HG03108 (cell line): ENCODE data around the gene PID1.
"Not testable (repeated sequence)": the region's sequence is repeated elsewhere in the genome, so short reads cannot be mapped to it uniquely, and the experiment has no call there.

ENCODE experiments used
- ATAC-seq: cut with Tn5 transposase; IDR thresholded peaks from one replicate; pipeline ENCODE4 v1.9.1; 2021; ENCODE audit warnings: moderate library complexity; ENCODE audit not compliant: unreplicated experiment

PID1 gene

DNA sequence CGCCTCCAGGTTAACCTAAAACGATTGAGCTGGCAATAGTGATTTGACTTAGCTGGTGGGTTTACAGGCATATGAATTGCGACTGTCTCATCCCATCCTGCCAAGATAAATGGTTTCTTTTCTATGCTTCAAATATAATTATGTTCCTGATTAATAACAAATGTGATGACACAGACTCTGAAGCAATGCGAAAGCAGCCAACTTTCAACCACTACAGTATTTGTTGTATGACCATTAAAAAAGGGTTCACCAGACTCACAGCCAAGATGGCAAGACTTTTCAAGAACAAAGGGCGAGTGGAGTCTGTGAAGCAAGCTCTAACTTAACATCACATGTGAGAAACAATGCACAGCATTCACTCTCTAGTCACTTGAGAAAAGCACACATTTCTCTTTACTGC lies 186.6 kb downstream of the PID1 start:
- no peak for ATAC-seq

DNA sequence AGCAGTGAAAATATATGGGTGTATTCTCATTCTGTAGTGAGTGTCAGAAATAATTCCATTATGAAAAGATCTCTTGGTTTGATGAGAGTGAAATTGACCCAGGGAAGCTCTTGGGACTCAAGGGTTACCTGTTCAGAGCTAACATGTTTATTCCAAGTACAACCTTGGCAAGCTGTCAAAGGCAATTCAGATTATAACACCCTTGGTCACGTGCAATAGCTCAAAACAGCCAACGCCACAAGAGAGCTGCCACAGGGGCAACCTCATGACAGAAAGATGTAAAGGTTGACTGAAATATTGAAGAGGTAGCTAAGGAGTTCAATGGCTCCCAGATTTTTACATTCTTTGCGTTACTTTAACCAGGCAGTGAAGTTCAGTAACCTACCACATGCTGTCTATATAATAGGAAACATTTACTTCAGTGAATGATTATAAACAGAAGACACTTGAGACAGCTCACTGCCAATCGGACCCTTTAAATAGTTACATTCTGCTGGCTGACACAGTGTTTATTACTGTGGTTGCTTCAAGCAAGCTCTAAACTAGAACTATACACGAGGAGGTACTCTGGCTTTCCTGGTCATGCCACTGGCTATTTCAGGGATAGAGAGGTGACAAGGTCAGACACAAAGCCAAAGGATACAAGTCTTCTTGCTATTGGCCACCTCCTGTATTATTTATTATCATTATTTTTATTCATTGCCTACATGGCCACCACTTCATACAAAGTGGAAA lies 187.3 kb downstream of the PID1 start:
- no peak for ATAC-seq

DNA sequence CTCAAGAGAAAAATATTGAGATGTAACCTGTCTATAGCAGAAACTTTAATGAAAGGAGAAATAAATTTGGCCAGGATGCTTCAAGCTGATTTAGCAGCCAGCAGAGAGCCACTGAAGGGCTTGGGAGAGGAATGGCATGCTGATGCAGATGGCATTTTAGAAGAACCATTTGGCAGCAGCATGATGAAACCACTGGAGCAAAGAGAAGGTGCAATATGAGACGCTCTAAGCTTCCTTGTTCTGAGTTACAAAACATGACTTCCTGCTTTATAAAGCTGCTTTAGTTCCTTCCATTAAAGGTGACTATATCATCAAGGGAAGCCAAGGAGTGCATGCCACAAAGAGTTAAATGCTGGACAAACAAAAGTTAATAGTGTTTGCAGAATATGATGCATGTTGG lies 189.7 kb downstream of the PID1 start:
- no peak for ATAC-seq

DNA sequence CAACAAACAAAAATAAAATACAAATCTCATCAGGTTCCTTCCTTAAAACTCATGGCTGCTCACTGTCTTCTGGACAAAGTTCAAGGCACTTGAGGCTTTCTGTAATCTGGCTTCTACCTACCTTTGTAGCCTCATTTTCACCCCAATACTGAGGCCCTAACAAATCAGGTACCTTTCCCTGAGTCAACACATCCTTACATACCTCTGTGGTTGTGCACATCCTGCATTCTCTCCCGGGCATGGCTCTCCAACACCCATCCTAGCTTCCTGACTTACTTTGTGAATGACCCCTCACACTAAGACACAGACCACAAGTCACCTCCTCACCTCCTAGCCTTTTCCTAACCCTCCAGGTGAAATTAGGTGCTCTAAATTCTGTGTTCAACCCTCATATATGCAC lies 190.9 kb downstream of the PID1 start:
- no peak for ATAC-seq

DNA sequence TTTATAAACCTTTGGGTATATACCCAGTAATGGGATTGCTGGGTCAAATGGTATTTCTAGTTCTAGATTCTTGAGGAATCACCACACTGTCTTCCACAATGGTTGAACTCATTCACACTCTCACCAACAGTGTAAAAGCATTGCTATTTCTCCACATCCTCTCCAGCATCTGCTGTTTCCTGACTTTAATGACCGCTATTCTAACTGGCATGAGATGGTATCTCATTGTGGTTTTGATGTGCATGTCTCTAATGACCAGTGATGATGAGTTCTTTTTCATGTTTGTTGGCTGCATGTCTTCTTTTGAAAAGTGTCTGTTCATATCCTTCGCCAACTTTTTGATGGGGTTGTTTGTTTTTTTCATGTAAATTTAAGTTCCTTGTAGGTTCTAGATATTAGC lies 194.2 kb downstream of the PID1 start:
- ATAC-seq: not testable (repeated sequence)

DNA sequence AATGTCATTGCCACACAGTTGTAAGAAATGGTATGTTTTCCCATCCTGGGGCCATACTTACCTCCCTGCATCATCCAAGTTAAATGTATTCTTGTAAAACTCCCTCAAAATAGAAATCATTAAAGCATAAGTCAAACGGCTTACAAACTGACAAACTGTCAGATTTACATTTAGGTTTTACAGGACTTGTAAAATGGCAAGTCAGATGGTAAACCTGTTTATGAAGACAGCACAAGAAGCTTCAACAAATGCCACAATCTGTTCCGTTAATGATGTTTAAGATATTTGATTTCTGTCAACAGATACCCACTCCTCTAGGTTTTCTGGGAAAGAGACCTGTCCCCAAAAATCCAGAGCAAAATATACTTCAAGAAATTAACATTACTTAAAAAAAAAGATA lies 197.2 kb downstream of the PID1 start:
- ATAC-seq: no peak

DNA sequence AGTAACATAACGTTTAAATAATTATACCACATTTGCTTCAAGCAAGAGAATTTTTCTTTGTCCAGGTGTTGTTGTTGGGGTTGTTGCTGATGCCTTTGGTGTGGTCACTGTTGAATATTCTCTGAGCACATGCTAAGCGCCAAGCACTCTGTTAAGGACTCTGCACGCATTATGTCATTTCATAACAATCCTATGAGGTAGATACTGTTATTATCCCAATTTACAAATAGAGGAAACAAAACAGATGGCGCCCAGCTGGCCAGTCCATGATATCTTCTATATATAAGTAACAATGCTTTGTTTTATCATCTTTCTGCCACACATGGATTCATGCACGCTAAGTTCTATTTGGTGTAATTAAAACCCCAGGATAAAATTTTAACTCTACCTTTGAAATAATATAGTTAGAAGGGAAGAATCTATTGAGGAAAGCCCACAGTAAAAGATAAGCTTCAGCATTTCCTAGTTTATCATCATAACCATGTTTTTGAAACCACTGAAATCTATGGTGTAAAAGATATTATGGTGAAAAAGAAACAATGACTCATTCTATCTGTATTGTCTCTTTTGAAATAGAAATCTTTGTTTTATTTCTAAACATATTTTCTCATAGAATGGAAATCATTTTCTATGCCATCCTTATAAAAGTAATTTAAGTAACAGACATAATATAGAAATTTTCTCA lies 199.7 kb downstream of the PID1 start:
- no peak for ATAC-seq

DNA sequence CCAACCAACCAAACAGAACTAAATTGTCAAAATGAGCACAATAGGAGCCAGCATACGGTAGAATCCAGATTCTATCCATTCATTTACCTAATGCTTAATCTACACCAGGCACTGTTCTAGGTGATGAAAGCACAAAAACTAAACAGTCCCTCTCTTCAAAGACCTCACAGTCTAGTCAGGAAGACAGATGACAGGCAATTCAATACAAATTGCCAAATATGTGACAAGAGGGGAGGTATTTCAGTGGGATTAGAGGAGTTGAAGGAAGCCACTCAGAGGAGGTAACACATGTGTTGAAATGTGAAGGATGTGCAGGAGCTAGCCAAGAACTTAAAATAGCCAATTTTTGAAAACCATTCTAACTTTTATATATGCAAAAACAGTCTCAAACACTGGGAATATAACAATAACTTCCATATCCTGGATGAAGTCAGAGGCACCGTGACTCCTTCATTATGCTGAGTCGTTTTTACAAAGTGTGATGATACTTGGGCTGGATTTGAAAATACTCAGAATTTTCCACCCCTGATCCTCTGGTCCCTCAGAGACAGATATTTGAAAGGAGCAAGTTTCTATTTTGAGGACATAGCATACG lies 204.9 kb downstream of the PID1 start:
- no peak for ATAC-seq

DNA sequence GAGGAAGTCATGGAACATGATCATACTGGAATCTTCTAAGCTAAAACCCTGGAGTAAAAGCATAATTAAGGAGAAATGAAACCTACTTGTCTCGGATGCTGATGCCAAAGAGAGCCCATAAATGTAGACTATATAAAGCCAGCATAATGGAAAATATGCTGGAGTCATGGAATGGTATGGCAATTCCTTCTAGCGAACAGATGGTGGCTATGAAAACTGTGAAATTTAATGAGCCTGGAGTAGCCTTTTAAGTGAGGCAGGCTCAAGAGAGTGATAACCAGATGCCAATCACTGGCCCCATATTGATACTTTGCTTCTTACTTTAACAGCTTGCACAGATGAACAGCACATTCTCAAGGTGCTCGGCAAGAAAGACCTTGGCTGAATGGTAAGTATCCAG lies 206.3 kb downstream of the PID1 start:
- ATAC-seq: no peak

DNA sequence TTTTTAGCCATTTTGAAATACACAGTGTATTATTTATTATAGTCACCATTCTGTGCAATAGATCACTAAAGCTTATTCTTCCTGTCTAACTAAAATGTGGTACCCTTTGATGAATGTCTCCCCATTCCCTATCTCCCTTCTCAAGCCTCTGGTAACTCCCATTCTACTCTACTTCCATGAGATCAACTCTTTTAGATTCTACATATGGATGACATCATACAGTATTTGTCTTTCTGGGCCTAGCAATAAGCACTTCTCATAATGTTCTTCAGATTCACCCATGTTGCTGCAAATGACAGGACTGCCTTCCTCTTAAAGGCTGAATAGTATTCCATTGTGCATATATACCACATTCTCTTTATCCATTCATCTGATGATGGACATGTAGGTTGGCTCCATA lies 210.9 kb downstream of the PID1 start:
- no peak for ATAC-seq

DNA sequence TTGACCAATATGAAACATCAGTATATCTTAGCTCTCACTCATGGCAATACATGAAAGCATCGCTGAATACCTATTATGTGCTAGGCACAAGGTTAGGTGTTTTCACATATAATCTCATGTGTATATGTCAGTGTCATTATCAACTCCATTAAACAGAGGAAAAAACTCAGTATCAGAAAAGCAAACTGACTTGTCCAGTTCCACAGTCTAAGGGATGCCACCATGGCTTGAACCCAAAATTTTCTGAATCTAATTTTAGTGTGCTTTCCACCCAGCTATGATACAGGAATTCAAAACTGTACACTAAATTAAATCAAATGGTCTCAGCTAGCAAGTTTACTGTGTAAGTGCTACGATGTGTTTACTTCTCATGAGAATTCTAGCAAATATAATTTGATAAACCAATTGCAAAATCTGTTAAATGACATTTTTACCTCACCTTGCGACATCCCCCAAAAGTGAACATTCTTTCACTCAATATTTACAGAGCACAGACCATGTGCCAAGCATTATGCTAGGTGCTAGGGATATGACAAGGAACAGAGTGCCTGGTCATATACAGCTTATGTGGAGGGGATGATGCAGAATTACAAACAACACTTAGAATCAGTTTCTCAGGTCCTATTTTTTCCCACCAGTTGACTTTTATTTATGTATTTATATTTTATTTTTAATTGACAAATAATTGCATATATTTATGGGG lies 211.6 kb downstream of the PID1 start:
- no peak for ATAC-seq

DNA sequence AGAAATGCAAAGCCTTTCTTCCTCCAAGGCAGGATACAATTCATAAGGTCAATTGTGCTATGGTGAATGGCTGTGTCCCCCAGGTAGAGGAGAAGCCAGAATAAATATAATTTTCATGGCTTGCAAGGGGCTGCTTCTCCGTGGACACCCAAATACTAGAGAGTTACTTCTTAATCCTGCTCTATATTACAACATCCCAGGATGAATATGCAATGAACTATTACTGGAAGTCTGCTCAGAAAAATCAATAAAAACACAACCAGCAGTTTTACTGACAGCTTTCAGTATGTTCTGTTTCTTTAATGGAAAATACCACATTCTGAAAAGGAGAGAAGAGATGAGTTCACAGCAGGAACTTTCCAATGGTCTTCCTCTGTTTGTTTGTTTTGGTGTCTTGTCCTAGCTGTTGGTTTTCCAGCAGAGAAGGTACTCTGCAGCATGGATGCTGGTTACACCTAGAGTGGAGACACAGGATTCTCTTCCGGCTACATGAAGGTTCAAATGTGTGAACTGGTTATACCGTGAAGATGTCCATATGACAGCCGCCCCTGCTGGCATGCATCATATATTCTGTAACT lies 213.0 kb downstream of the PID1 start:
- ATAC-seq: no peak

DNA sequence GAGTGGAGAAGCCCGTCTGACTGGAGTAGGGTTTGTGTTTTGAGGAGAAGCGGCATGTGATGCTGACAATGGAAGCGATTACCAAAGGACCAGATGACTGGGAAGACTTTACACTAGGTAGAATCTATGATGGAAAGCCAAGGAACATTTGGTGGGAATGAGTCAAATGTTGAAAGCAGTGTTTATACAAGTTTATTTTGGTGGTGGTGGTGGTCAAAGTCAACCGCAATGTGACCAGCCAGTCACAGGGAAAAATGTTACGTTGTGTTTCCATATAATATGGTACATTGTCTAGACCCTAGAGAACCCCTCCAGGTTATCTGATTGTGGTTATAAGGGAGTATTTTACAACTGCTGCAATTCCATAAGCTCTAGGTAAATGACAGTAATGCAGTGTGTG lies 216.8 kb downstream of the PID1 start:
- no peak for ATAC-seq

DNA sequence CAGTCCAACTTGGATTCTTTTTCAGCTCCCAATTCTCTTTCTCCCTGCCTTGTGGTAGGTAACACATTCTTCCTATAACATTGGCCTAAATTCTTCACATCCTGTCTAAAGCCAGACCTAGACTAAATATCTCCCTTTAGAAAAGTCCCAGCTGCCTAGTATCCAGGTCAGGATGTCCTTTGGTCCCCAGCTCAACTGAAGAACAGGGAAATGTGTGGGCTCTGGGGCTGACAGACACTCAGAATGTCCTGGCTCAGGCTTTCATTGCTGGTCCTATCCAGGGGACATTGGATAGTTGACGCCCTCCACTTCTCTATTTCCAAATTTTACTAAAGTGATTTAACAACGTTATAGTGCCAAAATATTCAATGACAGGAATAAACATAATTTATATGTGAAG lies 219.3 kb downstream of the PID1 start:
- ATAC-seq: no peak

DNA sequence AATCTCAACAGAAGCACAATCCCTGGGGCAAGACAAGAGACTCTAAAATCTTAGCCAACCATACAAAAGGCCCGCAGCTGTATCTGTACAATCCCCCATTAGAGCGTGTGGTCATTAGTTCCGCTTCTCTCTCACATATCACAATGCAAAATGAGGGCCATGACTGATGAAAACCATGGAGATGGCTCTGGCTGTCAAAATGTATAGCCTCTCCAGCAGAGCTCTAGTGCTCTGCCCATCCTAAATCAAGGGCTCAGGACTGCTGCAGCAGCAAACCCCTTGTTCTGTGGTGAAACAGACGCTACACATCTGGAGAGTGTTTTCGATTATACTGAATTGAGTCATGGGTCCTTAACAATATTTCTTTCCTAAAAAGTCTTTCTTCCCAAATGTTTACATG lies 221.0 kb downstream of the PID1 start:
- ATAC-seq: no peak

DNA sequence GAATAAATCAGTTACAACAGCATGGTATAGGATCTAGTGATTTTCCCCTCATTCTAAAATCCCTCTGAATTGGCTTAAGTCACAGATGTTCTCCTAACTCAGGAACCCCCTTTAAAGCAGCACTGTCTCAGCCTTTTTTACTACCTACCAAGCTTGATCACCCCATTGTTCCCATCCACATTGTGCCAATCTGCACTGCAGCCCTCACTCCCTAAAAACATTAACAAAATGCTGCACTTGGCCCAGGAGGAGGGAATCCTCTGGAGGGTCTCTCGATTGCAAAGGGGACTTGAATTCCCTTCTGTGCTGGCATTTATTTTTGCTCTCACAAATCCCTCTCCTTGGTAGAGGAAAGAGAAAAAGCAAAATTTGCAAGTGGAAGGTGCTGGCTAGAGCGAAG lies 223.0 kb downstream of the PID1 start:
- ATAC-seq: no peak

DNA sequence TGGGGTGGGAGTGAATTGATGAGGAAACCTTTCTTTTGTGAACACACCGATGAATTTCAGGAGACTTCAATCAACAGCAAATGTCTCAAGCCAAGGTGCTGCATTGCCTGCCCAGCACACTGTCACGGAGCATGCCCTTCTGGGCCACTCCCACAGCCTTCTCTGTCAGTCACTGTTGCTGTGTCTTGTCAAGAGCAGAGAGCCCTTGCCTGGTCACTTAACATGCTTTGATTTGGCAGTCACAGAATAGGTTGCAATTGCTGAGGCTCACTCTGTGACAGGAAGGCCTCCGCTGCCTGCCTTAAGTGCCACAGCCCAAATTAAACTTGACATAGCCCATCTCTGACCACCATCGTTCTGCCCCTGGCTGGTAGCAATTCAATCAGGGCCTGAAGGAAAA lies 225.4 kb downstream of the PID1 start:
- ATAC-seq: no peak

DNA sequence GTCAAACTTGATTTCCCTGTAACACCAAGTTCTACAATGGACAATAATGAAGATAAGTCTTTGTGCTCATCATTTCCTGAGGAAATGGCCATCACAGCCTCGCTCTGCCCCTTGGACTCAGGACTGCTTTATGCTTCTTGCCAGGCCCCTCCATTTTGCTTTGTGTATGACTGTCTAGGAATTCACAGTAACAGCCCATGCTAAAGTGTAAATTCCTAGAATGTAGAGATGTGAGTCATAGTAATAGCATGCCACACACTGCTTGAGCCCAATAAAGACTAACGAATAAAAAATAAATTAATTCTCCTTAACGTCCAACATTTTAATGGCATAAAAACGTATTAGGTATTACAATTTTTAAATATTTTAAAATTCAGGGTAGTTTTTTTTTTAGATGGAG lies 226.5 kb downstream of the PID1 start:
- no peak for ATAC-seq

DNA sequence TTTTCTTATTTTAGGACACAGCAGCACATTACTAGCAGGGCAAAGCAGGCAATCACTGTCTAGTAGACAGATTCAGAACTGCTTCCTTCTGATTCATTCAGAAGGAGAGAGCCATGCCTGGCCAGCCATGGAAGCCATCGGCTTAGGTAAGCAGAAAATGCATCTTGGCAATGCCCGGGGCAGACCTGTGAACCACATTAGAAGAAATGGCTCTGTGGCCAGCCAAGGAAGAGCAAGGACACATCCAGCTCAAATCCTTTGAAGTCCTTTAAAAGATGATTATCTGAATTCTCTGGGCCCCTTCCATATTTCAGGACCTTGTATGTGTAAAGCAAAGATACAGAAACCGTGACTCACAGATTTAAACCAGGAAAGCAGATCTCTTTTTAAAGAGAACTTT lies 227.4 kb downstream of the PID1 start:
- ATAC-seq: no peak

DNA sequence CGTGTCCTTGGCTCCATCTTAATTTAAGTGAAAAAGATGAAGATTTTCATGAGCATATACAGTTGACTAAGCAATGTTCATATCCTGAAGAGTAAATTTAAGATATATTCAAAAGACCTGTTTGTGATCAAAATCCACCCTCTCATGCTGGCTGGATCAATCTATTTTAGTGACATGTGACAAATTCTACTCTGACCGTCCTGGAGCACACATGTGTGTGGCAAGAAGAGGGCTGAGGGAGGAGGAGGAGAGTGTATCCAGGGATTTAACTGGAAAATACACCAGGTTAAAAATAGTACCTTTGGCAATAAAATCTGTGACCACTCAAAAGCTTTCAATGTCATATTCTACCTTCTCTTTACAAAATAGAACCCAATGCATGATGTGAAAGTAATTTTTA lies 228.7 kb downstream of the PID1 start:
- no peak for ATAC-seq

DNA sequence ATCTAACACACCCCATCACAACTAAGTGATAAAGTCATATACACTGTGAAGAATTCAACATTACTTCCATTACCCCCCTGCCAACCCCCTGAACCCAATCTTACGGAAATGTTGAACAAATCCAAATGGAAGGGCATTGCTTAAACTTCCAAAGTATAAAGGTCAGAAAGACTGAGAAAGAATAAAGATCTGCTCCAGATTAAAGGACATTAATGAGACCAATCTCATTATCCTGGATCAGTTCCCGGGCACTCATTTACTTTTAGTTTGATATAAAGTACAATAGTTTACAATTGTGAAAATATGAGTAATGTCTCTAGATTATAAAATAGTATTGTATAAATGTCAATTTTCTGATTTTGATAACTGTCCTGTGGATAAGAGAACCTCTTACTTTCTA lies 229.4 kb downstream of the PID1 start:
- no peak for ATAC-seq

DNA sequence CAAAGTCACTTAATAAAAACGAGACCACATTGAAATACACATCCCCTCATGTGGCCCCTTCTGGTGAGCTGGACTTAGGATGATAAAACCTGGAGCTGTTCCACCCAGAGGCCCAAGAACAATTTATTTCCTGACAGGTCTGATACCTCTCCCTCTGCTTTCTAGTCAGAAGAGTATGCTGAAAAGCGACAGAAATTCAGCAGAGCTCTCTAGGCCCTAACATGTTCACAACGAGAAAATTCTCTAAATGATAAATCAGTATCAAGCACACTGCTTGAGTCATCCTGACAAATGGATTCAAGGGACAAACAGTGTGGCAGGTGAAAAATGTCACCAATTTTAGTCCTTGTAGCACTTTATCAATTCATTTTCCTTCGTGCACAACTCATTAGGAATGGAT lies 233.5 kb downstream of the PID1 start:
- ATAC-seq: no peak
